ENCODE results near the gene CCDC92. TPM values are rescaled to one million over a fixed set of nuclear protein-coding genes. Genes with fewer than 3 reads are reported as not detected.

CCDC92 gene
- polyA plus RNA-seq, 2 donors, result 14.0 to 17.5 TPM

DNA sequence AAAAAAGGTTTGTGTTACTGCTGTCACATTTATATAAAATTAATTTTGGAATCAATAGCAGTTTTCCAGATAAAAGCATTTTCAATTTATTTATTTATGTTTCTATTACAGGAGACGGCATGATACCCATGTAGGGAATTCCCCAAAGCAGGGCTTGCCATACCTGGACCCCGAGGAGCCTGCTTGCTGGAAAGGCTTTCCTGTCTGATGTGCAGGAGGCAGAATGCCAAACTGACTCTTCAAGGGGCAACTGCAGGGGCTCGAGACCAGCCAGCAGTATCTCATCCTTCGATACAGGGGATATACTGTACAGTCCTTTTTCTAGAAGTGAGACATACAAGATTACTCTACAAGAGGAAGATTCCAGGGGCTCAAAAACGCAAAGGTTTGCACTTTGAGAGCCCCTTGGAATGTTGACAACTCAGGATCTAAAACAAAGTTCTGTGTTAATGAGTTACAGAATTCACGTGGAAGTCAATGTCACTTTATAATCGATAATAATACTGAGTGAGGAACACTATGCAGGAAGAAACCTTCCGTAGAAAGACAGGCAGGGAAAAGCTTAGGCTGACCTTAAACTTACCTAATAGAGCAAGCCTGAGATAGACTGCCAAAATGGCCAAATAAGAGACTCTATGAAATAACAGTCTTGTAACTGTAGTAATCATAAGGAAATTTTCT lies 38.9 kb upstream of the CCDC92 start:
- peaks cover 8 to 11% of the 10 kb centered on the region in 2 donors for H3K36me3 ChIP-seq (ENCODE audit: control insufficient read depth in 2 of 2, insufficient read depth in 2 of 2, low read length in 1 of 2)
- H3K27me3 ChIP-seq (ENCODE audit: control insufficient read depth in 1 of 2, insufficient read depth in 2 of 2, low read length in 2 of 2), result no peaks in the 10 kb centered on the region
- H3K9me3 ChIP-seq (ENCODE audit: control insufficient read depth in 2 of 2, insufficient read depth in 1 of 2, low read depth in 1 of 2, low read length in 1 of 2), result no peaks in the 10 kb centered on the region
- H3K27ac ChIP-seq (ENCODE audit: low read depth in 2 of 2, low read length in 1 of 2), result no peak overlapping the region
- WGBS, 2 donors, result 74 to 87% methylated on average over 8 of the region's 8 CpGs
- H3K4me1 ChIP-seq (ENCODE audit: control insufficient read depth in 2 of 2, insufficient read depth in 2 of 2, low read length in 1 of 2), result no peaks in the 10 kb centered on the region
- no peak overlapping the region for H3K4me3 ChIP-seq (ENCODE audit: low read depth in 1 of 2, low read length in 2 of 2)

DNA sequence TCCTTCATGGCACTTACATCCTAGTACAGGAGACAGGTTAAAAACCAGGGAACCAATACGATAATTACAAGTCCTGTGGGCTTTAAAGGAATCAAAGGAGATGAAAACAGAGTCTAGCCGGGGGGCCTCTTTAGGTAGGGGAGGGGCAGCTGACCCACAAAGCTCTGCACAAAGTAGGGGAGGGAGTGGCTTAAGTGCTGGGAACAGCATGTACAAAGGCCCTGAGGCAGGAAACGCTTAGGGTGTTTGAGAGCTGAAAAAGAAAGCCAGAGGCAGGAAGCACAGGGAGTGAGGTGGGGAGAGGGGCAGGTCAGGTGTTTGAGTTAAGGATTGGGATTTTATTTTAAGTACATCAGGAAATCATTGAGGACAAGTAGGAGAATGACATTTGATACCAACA lies 38.1 kb upstream of the CCDC92 start:
- Histone ChIP-seq H3K27me3 (ENCODE audit: control insufficient read depth in 1 of 2, insufficient read depth in 2 of 2, low read length in 2 of 2) (no peaks in the 10 kb centered on the region), H3K36me3 (ENCODE audit: control insufficient read depth in 2 of 2, insufficient read depth in 2 of 2, low read length in 1 of 2) (peaks cover 8 to 15% of the 10 kb centered on the region in 2 donors), H3K4me1 (ENCODE audit: control insufficient read depth in 2 of 2, insufficient read depth in 2 of 2, low read length in 1 of 2) (no peaks in the 10 kb centered on the region), H3K27ac (ENCODE audit: low read depth in 2 of 2, low read length in 1 of 2) (no peak overlapping the region), H3K4me3 (ENCODE audit: low read depth in 1 of 2, low read length in 2 of 2) (no peak overlapping the region), H3K9me3 (ENCODE audit: control insufficient read depth in 2 of 2, insufficient read depth in 1 of 2, low read depth in 1 of 2, low read length in 1 of 2) (no peaks in the 10 kb centered on the region)
- 80 to 86% methylated on average over 3 of the region's 3 CpGs for WGBS, 2 donors

DNA sequence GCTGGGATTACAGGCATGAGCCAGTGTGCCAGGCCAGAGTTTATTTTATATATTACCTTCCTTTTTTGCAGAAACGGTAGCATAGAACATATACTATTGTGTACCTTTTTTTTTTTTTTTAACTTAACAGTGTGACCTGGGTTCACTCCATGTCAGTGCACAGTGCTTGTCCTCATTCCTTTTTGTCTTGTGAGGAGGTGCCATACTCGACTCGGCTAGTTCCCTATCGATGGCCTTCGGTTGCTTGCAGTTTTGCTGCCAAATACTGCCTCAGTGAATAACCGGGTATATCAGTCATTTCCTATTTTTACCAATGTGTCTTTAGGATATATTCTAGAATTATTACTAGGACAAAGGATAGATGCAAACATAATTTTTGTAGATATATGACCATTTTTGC lies 37.1 kb upstream of the CCDC92 start:
- Histone ChIP-seq H3K27me3 (ENCODE audit: control insufficient read depth in 1 of 2, insufficient read depth in 2 of 2, low read length in 2 of 2) (no peaks in the 10 kb centered on the region), H3K9me3 (ENCODE audit: control insufficient read depth in 2 of 2, insufficient read depth in 1 of 2, low read depth in 1 of 2, low read length in 1 of 2) (no peaks in the 10 kb centered on the region), H3K4me1 (ENCODE audit: control insufficient read depth in 2 of 2, insufficient read depth in 2 of 2, low read length in 1 of 2) (no peaks in the 10 kb centered on the region), H3K4me3 (ENCODE audit: low read depth in 1 of 2, low read length in 2 of 2) (no peak overlapping the region), H3K36me3 (ENCODE audit: control insufficient read depth in 2 of 2, insufficient read depth in 2 of 2, low read length in 1 of 2) (peaks cover 8 to 17% of the 10 kb centered on the region in 2 donors), H3K27ac (ENCODE audit: low read depth in 2 of 2, low read length in 1 of 2) (no peak overlapping the region)
- WGBS, 2 donors, result 82 to 86% methylated on average over 6 of the region's 6 CpGs

DNA sequence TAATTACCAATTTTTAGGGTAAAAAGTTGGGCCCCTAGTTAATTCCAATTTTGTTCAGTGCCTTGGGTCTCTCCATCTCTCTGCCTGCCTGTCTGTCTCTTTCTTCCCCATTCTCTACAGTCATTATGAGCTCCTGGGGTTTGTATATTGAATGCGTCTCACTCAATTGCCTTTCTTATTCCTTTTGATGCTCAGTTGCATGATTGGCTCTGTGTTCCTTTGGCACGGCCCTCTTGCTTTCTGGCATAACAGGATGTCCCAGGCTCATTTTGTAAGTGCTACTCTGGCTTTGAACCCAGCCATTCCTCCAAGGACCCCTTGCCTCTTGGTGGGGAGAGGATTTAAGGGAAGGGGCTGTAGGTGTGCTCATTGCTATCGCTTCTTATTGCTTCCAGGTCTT lies 36.0 kb upstream of the CCDC92 start:
- WGBS, 2 donors, result 86 to 87% methylated on average over 3 of the region's 3 CpGs
- H3K27me3 ChIP-seq (ENCODE audit: control insufficient read depth in 1 of 2, insufficient read depth in 2 of 2, low read length in 2 of 2), result no peaks in the 10 kb centered on the region
- H3K36me3 ChIP-seq (ENCODE audit: control insufficient read depth in 2 of 2, insufficient read depth in 2 of 2, low read length in 1 of 2), result peaks cover 8 to 17% of the 10 kb centered on the region in 2 donors
- H3K27ac ChIP-seq (ENCODE audit: low read depth in 2 of 2, low read length in 1 of 2), result peak overlapping the region in 1 of 2 donors; percentile 9
- no peaks in the 10 kb centered on the region for H3K4me1 ChIP-seq (ENCODE audit: control insufficient read depth in 2 of 2, insufficient read depth in 2 of 2, low read length in 1 of 2)
- H3K9me3 ChIP-seq (ENCODE audit: control insufficient read depth in 2 of 2, insufficient read depth in 1 of 2, low read depth in 1 of 2, low read length in 1 of 2), result no peaks in the 10 kb centered on the region
- no peak overlapping the region for H3K4me3 ChIP-seq (ENCODE audit: low read depth in 1 of 2, low read length in 2 of 2)

DNA sequence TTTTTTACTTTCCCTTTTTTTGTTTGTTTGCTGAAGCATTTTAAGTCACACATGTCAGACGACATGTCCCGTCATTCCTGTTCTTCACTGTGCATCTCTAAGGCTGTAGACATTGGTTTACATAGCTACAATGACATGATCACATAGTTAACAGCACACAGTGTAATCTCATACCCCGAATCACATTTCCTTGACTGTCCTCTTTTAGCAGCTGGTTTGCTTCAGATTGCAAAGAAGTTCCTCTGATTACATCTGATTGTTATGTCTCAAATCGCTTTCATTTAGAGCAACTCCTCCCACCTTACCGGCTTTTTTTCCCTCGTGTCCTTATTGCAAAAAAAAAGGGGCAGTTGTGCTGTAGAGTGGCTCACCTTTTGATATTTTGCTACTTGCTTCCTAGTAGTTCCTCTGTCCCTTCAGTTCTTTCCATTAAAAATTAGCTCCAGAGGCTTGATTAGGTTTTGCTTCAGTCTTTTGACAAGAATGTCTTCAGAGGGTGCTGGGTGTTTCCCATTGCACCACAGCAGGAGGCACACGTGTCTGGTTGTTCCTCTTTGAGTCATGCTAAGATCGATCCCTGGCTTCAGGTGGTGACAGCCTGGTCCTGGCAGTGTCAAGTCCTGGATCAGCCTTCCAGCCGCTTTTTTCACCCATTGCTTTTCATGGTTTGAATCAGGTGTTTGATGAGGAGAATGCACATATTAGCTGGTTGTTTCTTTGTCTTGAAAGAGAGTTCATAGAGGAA lies 35.4 kb upstream of the CCDC92 start:
- peaks cover 8 to 15% of the 10 kb centered on the region in 2 donors for H3K36me3 ChIP-seq (ENCODE audit: control insufficient read depth in 2 of 2, insufficient read depth in 2 of 2, low read length in 1 of 2)
- H3K4me3 ChIP-seq (ENCODE audit: low read depth in 1 of 2, low read length in 2 of 2), result no peak overlapping the region
- WGBS, 2 donors, result 60 to 61% methylated on average over 9 of the region's 9 CpGs
- H3K4me1 ChIP-seq (ENCODE audit: control insufficient read depth in 2 of 2, insufficient read depth in 2 of 2, low read length in 1 of 2), result no peaks in the 10 kb centered on the region
- no peaks in the 10 kb centered on the region for H3K27me3 ChIP-seq (ENCODE audit: control insufficient read depth in 1 of 2, insufficient read depth in 2 of 2, low read length in 2 of 2)
- H3K9me3 ChIP-seq (ENCODE audit: control insufficient read depth in 2 of 2, insufficient read depth in 1 of 2, low read depth in 1 of 2, low read length in 1 of 2), result no peaks in the 10 kb centered on the region
- H3K27ac ChIP-seq (ENCODE audit: low read depth in 2 of 2, low read length in 1 of 2), result no peak overlapping the region

DNA sequence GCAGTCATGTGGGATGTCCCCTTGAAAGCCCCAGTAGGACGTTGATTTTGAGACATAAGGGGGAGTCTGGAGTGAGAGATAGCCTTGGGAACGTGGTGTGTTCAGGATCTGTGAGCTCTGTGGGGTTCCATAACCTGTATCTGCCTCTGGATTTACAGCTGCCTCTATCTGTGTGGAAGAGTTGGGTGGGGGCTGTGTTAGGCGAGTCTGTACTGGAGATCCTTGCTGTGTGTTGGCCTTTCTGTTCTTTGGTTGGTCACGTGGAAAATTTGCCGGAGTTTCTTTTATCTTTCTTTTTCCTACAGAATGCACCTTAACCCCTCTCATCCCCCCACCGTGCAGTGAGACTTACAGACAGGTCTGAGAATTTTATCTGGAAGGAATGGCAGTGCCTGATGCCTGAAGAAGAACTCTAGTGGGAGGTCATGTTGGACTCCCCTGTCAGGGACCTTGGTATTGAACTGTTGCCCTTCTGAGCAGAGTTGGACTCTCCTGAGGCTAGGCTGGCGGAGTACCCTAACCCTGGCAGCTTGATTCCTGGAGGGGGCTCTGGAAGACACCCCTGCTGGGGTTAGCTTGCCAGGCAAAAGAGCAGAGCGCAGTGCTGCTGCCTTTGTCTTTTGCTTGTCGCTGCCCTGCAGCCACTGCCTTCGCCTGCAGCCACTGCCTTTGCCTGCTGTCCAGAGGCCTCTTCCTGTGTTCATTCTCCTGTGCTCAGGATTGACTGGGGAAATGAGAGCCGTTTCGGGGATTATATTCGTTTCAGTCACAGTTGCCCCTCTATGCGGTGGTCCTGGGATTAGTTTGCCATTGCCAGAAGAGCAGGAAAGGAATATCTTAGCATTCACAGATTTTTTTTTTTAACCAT lies 34.4 kb upstream of the CCDC92 start:
- H3K36me3 ChIP-seq (ENCODE audit: control insufficient read depth in 2 of 2, insufficient read depth in 2 of 2, low read length in 1 of 2), result peaks cover 3 to 8% of the 10 kb centered on the region in 2 donors
- 71 to 75% methylated on average over 14 of the region's 14 CpGs for WGBS, 2 donors

DNA sequence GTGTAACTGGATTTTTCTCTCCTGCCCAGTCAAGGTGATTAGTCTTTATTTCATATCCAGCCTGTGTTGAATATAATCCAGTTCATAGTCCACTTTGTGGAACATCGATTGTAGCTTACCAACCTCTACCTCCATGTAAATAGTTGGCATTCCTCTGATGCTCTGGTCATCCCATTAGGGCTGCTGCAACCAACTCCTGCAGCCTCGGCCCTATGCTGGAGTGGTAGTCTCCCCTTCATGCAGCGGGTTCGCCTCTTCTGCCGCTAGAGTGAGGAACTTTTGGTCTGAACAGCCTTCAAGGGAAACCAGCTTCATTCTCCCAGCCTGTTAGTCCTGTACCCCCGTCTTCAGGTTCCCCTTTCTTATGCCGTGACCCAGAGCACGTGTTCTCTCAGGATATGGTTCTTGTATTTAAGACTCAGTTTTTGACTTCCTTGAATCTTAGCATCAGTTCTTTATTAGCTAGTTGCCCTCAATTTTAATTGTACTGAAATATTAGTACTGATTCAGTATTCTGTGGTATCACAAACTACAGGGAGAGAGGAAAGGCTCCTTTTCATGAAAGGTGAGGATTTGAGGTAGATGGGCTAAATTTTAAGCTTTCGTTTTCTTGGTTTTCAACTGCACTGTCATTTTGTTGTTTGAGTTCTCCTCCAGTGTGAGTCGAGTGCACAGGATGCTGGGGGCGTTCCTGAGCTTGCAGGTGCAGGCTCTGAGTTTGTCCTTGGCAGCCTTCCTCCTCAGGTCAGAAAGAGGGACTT lies 33.6 kb upstream of the CCDC92 start:
- Histone ChIP-seq H3K27me3 (ENCODE audit: control insufficient read depth in 1 of 2, insufficient read depth in 2 of 2, low read length in 2 of 2) (no peaks in the 10 kb centered on the region), H3K36me3 (ENCODE audit: control insufficient read depth in 2 of 2, insufficient read depth in 2 of 2, low read length in 1 of 2) (peaks cover 0 to 10% of the 10 kb centered on the region in 2 donors), H3K4me3 (ENCODE audit: low read depth in 1 of 2, low read length in 2 of 2) (no peak overlapping the region), H3K27ac (ENCODE audit: low read depth in 2 of 2, low read length in 1 of 2) (no peak overlapping the region), H3K4me1 (ENCODE audit: control insufficient read depth in 2 of 2, insufficient read depth in 2 of 2, low read length in 1 of 2) (no peaks in the 10 kb centered on the region), H3K9me3 (ENCODE audit: control insufficient read depth in 2 of 2, insufficient read depth in 1 of 2, low read depth in 1 of 2, low read length in 1 of 2) (no peaks in the 10 kb centered on the region)
- 68 to 73% methylated on average over 11 of the region's 11 CpGs for whole genome bisulfite sequencing, 2 donors

More for the DNA sequence above, 34.4 kb upstream of the CCDC92 start:
- no peak overlapping the region for H3K4me3 ChIP-seq (ENCODE audit: low read depth in 1 of 2, low read length in 2 of 2)
- H3K27ac ChIP-seq (ENCODE audit: low read depth in 2 of 2, low read length in 1 of 2), result no peak overlapping the region
- no peaks in the 10 kb centered on the region for H3K4me1 ChIP-seq (ENCODE audit: control insufficient read depth in 2 of 2, insufficient read depth in 2 of 2, low read length in 1 of 2)
- H3K9me3 ChIP-seq (ENCODE audit: control insufficient read depth in 2 of 2, insufficient read depth in 1 of 2, low read depth in 1 of 2, low read length in 1 of 2), result no peaks in the 10 kb centered on the region
- H3K27me3 ChIP-seq (ENCODE audit: control insufficient read depth in 1 of 2, insufficient read depth in 2 of 2, low read length in 2 of 2), result no peaks in the 10 kb centered on the region

DNA sequence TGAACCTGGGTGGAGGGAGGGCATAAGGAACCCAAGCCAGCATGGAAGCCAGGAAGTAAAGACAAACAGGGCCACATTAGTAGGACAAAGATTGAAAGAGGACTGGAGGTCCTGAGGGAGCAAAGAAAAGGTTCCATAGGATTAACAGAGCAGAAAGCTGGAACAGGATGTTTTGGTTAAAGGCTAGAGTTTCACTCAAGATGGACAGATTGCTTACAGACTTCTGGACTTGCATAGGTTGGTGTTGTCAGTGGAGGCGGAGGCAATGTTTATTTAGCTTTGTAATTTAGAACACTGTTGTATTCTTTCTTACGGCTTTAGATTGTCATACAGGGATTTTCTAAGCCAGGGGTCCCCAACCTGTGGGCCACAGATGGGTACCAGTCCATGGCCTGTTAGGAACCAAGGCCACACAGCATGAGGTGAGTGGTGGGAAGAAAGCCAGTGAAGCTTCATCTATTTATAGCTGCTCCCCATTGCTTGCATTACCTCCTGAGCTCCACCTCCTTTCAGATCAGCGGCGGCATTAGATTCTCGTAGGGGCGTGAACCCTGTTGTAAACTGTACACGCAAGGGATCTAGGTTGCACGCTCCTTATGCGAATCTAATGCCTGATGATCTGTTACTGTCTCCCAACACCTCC lies 31.7 kb upstream of the CCDC92 start:
- no peaks in the 10 kb centered on the region for H3K4me1 ChIP-seq (ENCODE audit: control insufficient read depth in 2 of 2, insufficient read depth in 2 of 2, low read length in 1 of 2)
- no peak overlapping the region for H3K4me3 ChIP-seq (ENCODE audit: low read depth in 1 of 2, low read length in 2 of 2)
- H3K36me3 ChIP-seq (ENCODE audit: control insufficient read depth in 2 of 2, insufficient read depth in 2 of 2, low read length in 1 of 2), result peaks cover 0 to 12% of the 10 kb centered on the region in 2 donors

More for the DNA sequence above, 31.7 kb upstream of the CCDC92 start:
- Histone ChIP-seq H3K27ac (ENCODE audit: low read depth in 2 of 2, low read length in 1 of 2) (no peak overlapping the region), H3K27me3 (ENCODE audit: control insufficient read depth in 1 of 2, insufficient read depth in 2 of 2, low read length in 2 of 2) (no peaks in the 10 kb centered on the region), H3K9me3 (ENCODE audit: control insufficient read depth in 2 of 2, insufficient read depth in 1 of 2, low read depth in 1 of 2, low read length in 1 of 2) (no peaks in the 10 kb centered on the region)
- 89 to 90% methylated on average over 9 of the region's 9 CpGs for WGBS, 2 donors
